Fibroblast of peridontal ligament (primary cell): ENCODE measurements around the gene IL1RAPL1.

Source experiments
- DNase-seq: peaks from one replicate; pipeline ENCODE4 v3.0.0-alpha.2; 2010; ENCODE audit errors: extremely low read depth

Gene IL1RAPL1

DNA sequence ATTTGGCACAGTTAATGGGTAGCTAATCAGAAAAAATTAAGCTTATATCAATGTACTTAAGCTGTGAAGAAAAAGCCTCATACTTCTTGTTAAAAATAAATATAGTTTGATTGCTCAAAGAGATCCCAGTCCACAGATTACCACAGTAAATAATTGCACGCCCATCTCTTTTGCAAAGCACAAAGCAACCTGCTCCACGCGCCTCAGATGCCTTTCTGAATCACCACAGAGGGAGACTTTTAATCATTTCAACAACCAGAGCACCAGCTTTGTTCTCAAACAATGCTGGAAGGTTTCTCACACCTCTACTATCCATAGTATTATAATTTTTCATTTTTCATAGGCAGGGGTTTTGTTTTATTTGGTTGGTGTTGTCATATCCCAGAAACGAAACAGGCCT, 1289.5 kb downstream of the IL1RAPL1 start:
- no peak for DNase-seq

DNA sequence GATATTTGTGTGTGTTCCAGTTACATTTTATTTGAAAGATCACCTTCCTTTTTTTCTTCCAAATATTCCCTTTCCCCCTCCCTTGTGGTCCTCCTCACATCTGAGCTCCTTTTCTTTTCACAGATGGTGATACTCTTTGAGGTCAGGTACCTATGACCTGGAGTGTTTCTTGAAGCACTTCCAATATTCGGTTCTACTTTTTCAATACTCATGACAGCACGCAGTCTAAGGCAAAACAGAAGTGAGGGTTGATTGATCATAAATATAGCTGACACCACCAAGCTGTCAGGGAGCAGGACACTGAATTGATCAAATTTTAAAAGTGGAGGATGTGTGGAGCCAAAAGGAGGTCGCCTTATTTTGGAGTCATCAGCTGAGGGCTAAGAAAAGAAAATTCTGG, 1293.7 kb downstream of the IL1RAPL1 start:
- no peak for DNase-seq

DNA sequence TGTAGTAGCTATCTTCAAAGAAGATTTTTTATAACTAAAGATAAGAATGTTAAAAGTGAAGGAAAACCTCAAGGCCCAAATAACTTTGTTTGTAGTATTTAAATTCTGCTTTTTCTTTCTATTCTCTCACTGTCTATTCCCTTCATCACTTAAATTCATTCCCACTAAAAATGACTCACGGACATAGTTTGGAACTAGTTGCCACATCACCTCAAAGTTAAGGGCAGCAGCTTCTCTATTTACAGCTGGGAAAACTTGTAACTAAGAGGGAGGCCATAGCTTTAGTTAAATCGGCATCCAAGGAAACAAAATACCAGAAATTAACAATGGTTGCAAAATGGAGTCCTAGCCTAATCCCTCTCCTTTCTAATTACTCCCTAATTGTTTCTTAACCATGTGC, 1302.8 kb downstream of the IL1RAPL1 start:
- DNase-seq, result peak; percentile 39

DNA sequence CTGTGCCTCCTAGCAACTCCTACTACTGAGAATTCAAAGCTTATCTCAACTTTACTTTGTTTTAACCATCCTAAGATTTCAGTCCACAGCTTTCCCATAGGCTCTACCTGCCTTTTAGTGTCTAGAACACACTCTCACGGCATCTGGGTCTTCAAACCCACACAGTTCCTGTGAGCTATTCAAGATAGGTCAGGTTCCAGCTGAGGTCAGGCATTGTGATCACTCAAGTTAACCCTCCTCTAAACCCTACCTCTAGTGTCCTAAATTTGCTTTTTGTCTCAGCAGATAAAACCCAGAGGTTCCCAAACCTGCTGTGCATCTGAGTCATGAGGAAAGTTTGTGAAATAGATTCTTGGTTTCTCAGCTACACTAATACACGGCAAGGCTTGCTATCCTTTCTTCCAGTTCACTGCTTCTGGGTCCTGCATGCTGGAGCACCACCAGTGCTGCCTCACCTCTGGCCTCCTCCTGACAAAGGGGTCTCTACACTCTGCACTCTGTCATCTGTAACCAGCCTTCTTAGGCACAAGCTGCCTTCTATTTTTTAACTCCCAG, 1303.5 kb downstream of the IL1RAPL1 start:
- DNase-seq, result peak; percentile 2

DNA sequence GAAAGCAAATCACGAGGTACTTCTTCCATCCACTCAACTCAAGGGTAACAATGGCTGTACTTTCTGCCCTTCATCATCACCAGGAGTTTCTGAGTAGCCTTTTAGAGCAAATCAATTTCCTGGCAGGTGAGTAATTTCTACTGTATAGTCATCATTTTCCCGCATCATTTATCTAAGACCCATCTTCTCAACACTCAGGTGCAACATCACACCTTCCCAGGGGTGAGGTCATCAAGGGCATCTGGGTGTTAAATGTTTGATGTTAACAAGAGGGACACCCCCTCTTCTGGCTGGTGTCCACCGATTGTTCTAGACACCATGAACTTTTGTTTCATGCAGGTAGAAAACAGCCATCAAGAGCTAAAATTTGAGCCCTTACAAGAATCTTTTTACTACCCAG, 1314.8 kb downstream of the IL1RAPL1 start:
- DNase-seq, result no peak

DNA sequence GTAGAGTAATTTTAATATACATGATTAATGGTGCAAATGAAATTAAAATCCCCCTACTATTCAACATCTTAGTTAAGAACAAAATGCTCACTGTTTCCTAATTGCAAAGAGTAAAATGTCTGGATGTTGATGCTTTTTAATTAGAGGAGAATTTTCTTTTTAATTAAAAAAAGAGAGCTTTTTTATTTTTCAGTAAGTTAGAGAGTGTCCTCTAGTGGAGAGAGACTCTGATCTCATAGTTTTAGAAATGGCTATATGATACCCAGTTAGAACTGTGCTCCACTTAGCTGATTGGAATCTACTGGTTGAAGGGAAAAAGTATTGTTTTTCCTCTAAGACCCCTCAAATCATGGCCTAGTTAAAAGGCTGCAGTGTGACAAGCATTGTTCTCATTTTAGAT, 1316.1 kb downstream of the IL1RAPL1 start:
- DNase-seq, result peak; percentile 38

DNA sequence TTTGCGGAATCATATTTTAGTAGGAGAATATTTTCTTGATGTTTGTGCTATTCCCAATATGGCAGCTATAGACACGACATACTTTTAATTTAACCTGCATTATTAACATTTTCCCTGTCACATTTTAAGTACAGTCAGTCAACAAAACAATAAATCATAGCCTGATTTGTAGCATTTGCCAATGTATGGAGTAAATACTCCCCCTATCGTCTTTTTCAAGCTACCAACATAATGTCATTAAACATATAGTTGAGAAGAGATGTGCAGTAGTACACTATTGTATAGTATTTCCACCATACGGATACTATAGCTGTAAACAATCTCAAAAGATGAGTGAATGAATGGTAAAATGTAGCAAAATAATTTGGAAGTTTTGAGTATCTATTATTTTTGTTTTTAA, 1324.4 kb downstream of the IL1RAPL1 start:
- DNase-seq, result peak; percentile 11

DNA sequence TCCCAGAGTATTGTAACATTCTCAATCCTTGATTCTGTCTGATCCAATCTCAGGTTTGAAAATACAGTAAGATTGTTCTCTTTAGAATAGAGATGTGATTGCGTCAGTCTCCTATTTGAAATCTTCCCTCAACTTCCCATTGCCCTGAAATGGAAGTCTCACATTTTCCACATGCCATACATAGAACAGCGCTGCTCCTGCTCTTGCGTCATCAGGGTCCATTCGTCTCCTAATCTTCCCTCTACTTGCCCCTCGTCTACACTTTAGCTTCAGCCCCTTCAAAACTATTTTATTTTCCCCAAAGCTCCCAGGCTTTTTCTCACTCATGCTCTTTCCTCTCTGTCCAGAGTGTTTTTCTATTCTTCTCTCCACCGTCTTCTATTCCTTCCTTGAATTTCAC, 1326.4 kb downstream of the IL1RAPL1 start:
- DNase-seq, result no peak

DNA sequence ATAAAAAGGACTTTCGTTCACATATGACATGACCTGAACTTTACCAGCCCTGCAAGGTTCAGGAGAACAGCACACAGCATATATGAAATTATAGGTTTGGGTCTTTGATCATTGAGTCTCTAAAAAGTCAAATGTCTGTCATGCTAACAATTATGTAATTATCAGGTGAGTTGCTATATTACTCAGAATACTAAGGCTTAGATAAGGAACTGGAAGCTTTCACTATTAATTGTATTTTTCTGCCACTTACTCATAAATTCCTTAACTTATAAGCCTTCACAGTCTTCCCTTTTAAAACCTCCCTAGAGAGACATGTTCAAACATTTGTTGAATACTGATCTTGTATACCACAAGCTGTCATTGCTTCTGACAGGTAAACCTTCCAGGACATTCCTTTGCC, 1335.4 kb downstream of the IL1RAPL1 start:
- DNase-seq, result no peak

DNA sequence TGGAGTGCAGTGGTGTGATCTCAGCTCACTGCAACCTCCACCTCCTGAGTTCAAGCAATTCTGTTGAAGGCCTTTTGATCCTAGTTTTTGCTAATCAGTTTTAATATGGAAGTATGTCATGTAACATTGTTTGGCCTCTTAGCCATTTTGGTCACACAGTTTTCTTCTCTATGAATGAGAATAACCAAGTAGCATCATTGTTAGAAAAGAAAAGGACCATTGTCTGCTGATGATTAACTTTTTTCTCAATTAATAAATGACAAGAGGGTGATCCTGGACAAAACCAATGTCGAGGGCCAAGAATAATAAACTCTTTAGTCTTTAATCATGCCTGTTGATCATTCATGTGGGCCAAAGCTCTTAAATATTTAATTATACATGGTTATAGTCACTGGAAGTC, 1338.8 kb downstream of the IL1RAPL1 start:
- DNase-seq, result no peak

DNA sequence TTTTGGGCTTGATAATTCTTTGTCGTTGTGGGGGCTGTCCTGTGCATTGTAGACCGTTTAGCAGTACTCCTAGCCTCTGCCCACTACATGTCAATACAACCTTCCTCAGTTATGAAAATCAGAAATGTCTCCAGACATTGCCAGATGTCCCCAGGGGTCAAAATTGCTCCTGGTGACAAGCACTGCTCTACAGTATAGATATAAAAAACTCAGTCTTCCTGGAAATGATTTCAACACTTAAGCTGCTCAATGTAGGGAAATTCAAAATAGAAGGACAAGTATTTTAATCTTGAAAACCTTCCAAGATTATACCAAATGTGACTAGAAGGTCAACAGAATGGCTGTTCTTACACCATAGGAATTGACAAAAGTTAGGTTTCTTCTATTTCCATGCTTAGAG, 1339.4 kb downstream of the IL1RAPL1 start:
- DNase-seq, result no peak

DNA sequence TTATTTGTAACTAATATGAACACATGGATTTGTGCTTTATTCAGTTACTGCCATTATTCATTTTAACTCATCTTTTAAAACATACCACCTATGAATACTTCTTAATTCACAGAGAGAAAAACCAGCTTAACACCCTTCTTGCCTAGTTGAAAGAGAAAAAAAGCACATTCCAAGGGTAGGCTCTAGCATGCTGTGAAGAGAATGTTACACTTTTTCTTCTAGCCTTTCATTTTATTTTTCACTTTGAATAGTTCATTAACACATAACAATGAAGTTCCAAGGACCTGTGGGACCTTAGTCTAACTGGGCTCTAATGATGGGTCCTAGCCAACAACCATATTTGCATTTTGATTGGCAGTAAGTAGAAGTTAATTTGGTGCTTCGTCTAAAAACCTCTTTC, 1348.2 kb downstream of the IL1RAPL1 start:
- DNase-seq, result no peak

DNA sequence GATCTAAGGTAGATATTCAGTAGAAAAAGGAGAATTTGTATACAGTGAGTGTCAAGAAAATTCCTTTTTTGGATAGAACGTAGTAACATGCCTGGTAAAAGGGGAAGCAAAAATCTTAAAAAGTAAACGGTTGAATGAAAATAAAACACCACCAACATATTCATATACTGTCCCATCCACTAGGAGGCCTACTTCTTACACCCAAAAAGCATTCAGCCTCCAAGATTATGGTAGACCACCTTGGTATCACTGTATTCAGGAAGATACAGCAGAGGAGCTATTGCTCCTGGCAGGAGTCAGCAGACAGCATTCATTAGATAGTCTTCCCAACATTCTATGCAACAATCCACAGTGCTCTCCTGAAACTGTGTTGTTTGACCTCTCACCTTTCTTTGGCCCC, 1353.5 kb downstream of the IL1RAPL1 start:
- no peak for DNase-seq

DNA sequence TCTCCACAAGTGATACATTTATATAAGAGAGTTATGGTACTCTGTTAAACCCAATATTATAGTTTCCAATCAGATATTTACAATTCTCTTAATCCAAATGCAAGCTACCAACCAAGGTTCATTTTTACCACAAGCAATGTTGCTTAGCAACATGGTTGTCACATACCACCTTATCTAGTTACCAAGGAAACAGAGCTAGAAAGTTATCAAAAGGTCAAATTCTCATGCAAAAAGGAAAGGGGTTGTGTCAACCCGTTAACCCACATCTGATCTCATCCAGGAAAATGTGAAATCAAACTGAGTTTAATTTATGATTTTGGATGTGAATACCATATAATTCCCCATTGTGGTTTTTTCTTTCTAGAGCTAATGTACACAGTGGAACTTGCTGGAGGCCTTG, 1354.0 kb downstream of the IL1RAPL1 start:
- no peak for DNase-seq

DNA sequence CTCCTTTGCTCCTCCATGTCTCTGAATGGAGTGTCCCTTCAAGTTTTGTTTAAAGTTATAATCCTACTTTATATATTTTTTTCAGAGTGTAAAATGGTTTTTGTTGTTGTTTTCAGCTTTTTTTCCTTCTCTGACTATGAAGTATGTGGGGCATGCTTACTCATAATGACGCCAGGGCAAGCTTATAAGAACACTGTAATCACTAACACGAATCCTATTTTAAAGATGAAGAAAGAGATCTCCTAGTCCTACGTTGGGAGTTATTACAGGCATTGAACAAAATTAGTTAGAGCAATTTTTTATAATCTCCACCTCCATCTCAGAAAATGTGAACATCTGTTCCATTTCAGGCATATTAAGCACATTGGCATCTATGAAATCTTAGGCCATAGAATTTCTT, 1360.0 kb downstream of the IL1RAPL1 start:
- peak; percentile 1 for DNase-seq

DNA sequence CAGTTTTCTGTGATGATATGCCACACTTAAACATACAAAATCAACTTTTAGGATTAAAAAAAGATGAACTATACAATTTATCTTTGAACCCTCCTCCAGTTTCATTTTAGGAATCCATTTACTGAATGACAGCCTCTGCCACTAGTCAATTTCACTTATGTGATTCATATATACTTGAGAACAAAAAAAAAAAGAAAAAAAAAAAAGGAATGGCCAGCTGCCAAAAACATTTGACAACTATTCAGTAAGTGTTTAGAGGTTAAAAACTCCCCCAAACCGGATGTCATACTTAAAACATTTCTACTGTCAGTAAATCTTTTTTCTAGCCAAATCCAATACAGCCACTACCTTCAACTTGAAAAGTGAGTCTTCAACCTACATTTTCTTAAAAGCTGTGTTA, 1361.4 kb downstream of the IL1RAPL1 start:
- DNase-seq, result peak; percentile 1

DNA sequence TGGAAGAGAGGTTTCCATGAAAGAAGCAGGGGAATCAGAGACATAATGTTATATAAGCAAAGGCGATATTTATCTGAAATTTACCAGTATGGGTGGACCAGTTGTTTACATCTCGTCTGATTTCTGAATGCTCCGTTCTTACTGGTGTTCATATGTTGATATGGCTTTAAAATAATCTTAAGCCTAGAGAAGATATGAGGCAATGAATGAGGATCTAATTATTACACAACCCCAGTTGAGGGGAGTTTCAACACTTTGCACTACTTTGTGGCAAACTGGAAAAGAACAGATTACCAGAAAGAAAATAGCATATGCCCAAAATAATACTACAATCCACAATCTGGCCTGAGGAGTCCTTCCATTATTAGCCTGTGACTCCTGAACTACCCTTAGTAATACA, 1364.8 kb downstream of the IL1RAPL1 start:
- no peak for DNase-seq

DNA sequence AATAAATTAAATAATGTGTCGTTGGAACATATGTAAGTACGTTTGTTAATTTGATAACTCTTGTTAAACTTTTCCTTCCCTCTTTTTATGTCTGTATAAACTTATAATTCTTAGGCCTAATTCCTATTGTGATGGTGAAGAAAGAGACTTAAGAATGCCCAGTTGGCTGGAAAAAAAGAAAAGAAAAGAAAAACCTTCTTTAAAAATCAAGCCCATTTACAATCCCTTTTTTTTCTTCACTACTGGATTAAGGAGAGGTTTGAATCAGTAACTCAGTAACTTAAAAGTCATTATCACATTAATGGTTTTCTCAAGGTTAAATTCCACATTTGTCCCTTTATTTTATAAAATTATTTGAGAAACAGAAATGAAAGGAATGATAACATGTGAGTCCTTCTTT, 1374.8 kb downstream of the IL1RAPL1 start:
- no peak for DNase-seq

DNA sequence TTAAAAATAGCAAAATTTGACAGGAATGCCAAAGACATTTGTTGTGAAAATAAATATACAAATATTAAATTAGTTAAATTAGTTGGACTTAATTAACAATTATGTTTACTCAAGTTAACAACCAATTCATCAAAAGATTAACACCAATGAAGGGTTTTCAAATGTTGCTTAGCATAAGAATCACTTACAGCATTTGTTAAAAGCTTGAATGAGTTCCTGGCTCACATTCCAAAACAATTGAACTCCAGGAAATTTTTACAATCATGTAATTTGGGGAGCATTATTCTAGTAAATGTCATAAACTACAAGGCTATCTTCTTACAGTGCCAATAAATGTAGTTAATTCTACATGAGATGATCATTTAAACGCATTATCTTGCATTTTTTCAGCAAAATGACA, 1378.4 kb downstream of the IL1RAPL1 start:
- DNase-seq, result no peak

DNA sequence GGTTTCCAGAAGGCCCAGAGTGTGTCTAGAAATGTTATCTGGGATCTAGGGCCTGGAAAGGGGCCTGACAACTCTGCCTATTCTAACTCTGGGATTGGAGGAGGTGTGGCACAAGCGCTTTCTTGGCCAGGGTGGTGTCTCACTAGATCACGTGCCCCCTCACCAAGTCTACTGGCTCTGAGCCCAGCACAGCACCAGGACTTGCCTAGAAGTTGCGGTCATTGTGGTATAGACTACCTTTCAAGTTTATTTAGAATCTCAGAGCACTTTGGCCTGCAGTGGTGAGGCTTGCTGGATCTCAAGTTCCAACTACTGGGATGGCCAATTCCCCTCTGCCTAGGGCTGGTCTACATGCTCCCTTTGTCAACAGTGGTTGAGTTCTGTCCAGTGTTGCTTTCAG, 1404.8 kb downstream of the IL1RAPL1 start:
- no peak for DNase-seq

DNA sequence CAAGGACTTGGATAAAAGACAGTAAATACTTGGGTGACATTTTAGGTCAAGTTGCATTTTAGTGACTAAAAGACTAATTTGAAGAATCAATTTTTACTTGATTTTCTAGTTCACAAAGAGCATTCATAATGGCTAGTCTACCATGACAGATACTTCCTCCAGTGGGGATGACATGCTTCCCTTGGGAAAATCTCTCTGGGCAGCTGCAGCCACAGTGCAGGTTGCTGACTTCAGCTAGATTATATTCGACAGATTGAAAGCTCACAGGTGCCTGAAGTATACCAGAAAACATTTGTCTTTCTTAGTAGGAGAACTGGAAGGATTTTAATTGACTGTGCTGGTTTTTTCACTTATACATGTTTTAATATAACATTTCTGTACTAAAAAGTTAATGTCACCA, 1418.6 kb downstream of the IL1RAPL1 start:
- no peak for DNase-seq
